SK-N-SH treated with all-trans-retinoic acid at 6 μM for 48 hours (cell line): ENCODE results near the gene NADSYN1.

Experiments used
- ARNTL ChIP-seq: fragments of 450-650 bp; formaldehyde crosslinking; IDR thresholded peaks from 2 replicates; pipeline ENCODE4 v1.5.0; 2020; ENCODE audit warnings: low read depth, mild to moderate bottlenecking, moderate library complexity, borderline replicate concordance
- CSDC2 ChIP-seq: fragments of 250-450 bp; sonication (Bioruptor Pico); IDR thresholded peaks from 2 replicates; pipeline ENCODE4 v1.5.0; 2020; ENCODE audit warnings: mild to moderate bottlenecking, moderate library complexity
- ESRRG ChIP-seq: fragments of 250-450 bp; sonication (Bioruptor Pico); IDR thresholded peaks from 2 replicates; pipeline ENCODE4 v1.6.1; 2021; ENCODE audit warnings: mild to moderate bottlenecking
- GLIS3 ChIP-seq: fragments of 250-450 bp; sonication (Bioruptor Pico); IDR thresholded peaks from 2 replicates; pipeline ENCODE4 v1.5.0; 2020; ENCODE audit warnings: mild to moderate bottlenecking, moderate library complexity
- ISL1 ChIP-seq: fragments of 250-450 bp; sonication (Bioruptor Pico); IDR thresholded peaks from 2 replicates; pipeline ENCODE4 v2.1.2; 2022; ENCODE audit warnings: mild to moderate bottlenecking, moderate library complexity
- PATZ1 ChIP-seq: fragments of 250-450 bp; sonication (Bioruptor Pico); IDR thresholded peaks from 2 replicates; pipeline ENCODE4 v1.8.0; 2020; ENCODE audit warnings: mild to moderate bottlenecking, moderate library complexity, borderline replicate concordance
- RARB ChIP-seq: fragments of 250-450 bp; sonication (Bioruptor Pico); IDR thresholded peaks from 2 replicates; pipeline ENCODE4 v1.8.0; 2021; ENCODE audit warnings: mild to moderate bottlenecking, moderate library complexity
- ZFP30 ChIP-seq: fragments of 450-650 bp; formaldehyde crosslinking; IDR thresholded peaks from 2 replicates; pipeline ENCODE4 v1.5.0; 2022; ENCODE audit warnings: mild to moderate bottlenecking, moderate library complexity

GRCh38 chr11:71484248-71485062 is 31.5 kb downstream of the NADSYN1 start:
- TF ChIP-seq ISL1 = no peak
- TF ChIP-seq RARB (CRISPR knock-in tag) = no peak
- no peak for TF ChIP-seq ARNTL (CRISPR knock-in tag)
- no peak for TF ChIP-seq PATZ1 (CRISPR knock-in tag)
- TF ChIP-seq ESRRG = no peak
- TF ChIP-seq ZFP30 = no peak
- TF ChIP-seq GLIS3 (CRISPR knock-in tag) = no peak
- no peak for TF ChIP-seq CSDC2 (CRISPR knock-in tag)
